GM12878 (cell line): ENCODE measurements around the gene SEC16A. TPM values are rescaled to one million over a fixed set of nuclear protein-coding genes. Genes with fewer than 3 reads are reported as not detected.

ENCODE experiments used
- ATAC-seq: fragments of 200-7000 bp; cut with Tn5 transposase; 3 replicates; pipeline ENCODE4 v1.9.1; 2020; ENCODE audit warnings: mild to moderate bottlenecking, moderate library complexity
- BruUV-seq: library from RNA; stranded (reverse); fragments of 400-500 nt; replicated peaks from 2 replicates; lab custom pipeline; 2021; lab: Mats Ljungman, UMichigan
- CTCF ChIA-PET: fragments of 300-600 bp; sonication (Branson Sonifier 250); formaldehyde crosslinking; extraction: SDS; loops from one replicate; lab custom pipeline; 2021; ENCODE audit warnings: inconsistent platforms; lab: Yijun Ruan, JAX
- POLR2A ChIA-PET: fragments of 350-600 bp; formaldehyde crosslinking; extraction: SDS; loops from one replicate; lab custom pipeline; 2021; ENCODE audit warnings: inconsistent platforms; lab: Charles Lee
- RAD21 ChIA-PET: fragments of 300-600 bp; sonication (Branson Sonifier 250); formaldehyde crosslinking; loops from one replicate; lab custom pipeline; 2023; ENCODE audit warnings: antibody characterized with exemption; ENCODE audit not compliant: unreplicated experiment; lab: Charles Lee
- SMC1A ChIA-PET: fragments of 300-600 bp; sonication (Branson Sonifier 250); formaldehyde crosslinking; loops from one replicate; lab custom pipeline; 2023; ENCODE audit not compliant: unreplicated experiment, uncharacterized antibody; lab: Charles Lee
- DNase-seq: peaks from one replicate; pipeline ENCODE4 v3.0.0-alpha.2; 2011; ENCODE audit warnings: low read depth, low spot score
- FAIRE-seq: peaks from 3 replicates; lab custom pipeline; 2011; peaks lifted over from hg19 to GRCh38; lab: Jason Lieb, UNC
- H2AFZ ChIP-seq: 2 replicates; pipeline ENCODE4 v1.6.0; 2011; ENCODE audit warnings: low read depth, low read length, control low read depth; ENCODE audit not compliant: control insufficient read depth
- H3K27ac ChIP-seq: 2 replicates; pipeline ENCODE4 v1.5.1; 2011; ENCODE audit warnings: control low read depth; ENCODE audit not compliant: control insufficient read depth, insufficient read depth
- H3K27me3 ChIP-seq, 2 experiments: replicated peaks in 1 of 2; 2 replicates each; pipeline versions ENCODE4 v1.6.0 to v1.6.1; 2011; ENCODE audit warnings: low read length in 1 of 2; ENCODE audit not compliant: control insufficient read depth in 2 of 2, insufficient read depth in 2 of 2
- H3K36me3 ChIP-seq, 2 experiments: 2 replicates each; pipeline ENCODE4 v1.5.1; 2011; ENCODE audit warnings: low read length in 1 of 2; ENCODE audit not compliant: control insufficient read depth in 2 of 2, insufficient read depth in 2 of 2
- H3K4me1 ChIP-seq: 2 replicates; pipeline ENCODE4 v1.6.1; 2011; ENCODE audit warnings: mild to moderate bottlenecking, low read length, moderate library complexity, mixed read lengths; ENCODE audit not compliant: control insufficient read depth, insufficient read depth
- H3K4me2 ChIP-seq: 2 replicates; pipeline ENCODE4 v1.6.0; 2011; ENCODE audit warnings: control low read depth; ENCODE audit not compliant: control insufficient read depth, insufficient read depth
- H3K4me3 ChIP-seq: fragments of 200-600 bp; sonication (generic); 2 replicates; pipeline ENCODE4 v1.5.1; 2016
- H3K79me2 ChIP-seq: 2 replicates; pipeline ENCODE4 v1.6.0; 2011; ENCODE audit warnings: low read length; ENCODE audit not compliant: control insufficient read depth, insufficient read depth
- H3K9ac ChIP-seq: 2 replicates; pipeline ENCODE4 v1.8.0; 2011; ENCODE audit warnings: low read length, control low read depth, mixed read lengths; ENCODE audit not compliant: control insufficient read depth, insufficient read depth
- H3K9me3 ChIP-seq: replicated peaks from 3 replicates; pipeline ENCODE4 v1.5.1; 2011; ENCODE audit warnings: mild to moderate bottlenecking, low read length; ENCODE audit not compliant: control insufficient read depth, insufficient read depth
- H4K20me1 ChIP-seq: 2 replicates; pipeline ENCODE4 v1.6.0; 2011; ENCODE audit not compliant: control insufficient read depth, insufficient read depth
- BMI1 ChIP-seq: fragments of 450-650 bp; IDR thresholded peaks from 2 replicates; pipeline ENCODE4 v1.6.1; 2016; ENCODE audit warnings: mild to moderate bottlenecking, moderate library complexity, borderline replicate concordance
- CHD4 ChIP-seq: fragments of 200-600 bp; sonication (generic); IDR thresholded peaks from 2 replicates; pipeline ENCODE4 v1.6.1; 2016; ENCODE audit warnings: mild to moderate bottlenecking
- EED ChIP-seq: sonication (generic); IDR thresholded peaks from 2 replicates; pipeline ENCODE4 v1.6.1; 2016; ENCODE audit warnings: antibody characterized with exemption, low read depth
- EP300 ChIP-seq, 2 experiments: fragments of 150-350 bp in 1 of 2; IDR thresholded peaks; 2 replicates each; pipeline ENCODE4 v1.6.1; 2011 to 2012; ENCODE audit warnings: low read depth in 2 of 2, low read length in 2 of 2, borderline replicate concordance in 1 of 2, improper control_type of control experiment in 1 of 2, inconsistent platforms in 1 of 2; ENCODE audit not compliant: control insufficient read depth in 1 of 2
- FOXK2 ChIP-seq: fragments of 450-650 bp; IDR thresholded peaks from 2 replicates; pipeline ENCODE4 v1.6.1; 2017; ENCODE audit warnings: mild to moderate bottlenecking, moderate library complexity
- IKZF1 ChIP-seq: fragments of 450-650 bp; conservative IDR thresholded peaks from 2 replicates; pipeline ENCODE4 v1.6.1; 2017; ENCODE audit warnings: antibody characterized with exemption, mild to moderate bottlenecking
- MEF2A ChIP-seq: IDR thresholded peaks from 2 replicates; pipeline ENCODE4 v1.6.1; 2011; ENCODE audit warnings: low read depth, mild to moderate bottlenecking, low read length, moderate library complexity; ENCODE audit not compliant: insufficient read depth
- NR2C1 ChIP-seq: fragments of 450-650 bp; IDR thresholded peaks from 2 replicates; pipeline ENCODE4 v1.6.1; 2017; ENCODE audit warnings: antibody characterized with exemption, mild to moderate bottlenecking, moderate library complexity
- PAX5 ChIP-seq: IDR thresholded peaks from 2 replicates; pipeline ENCODE4 v1.6.1; 2011; ENCODE audit warnings: low read depth, low read length, borderline replicate concordance
- PAX8 ChIP-seq: fragments of 450-650 bp; IDR thresholded peaks from 2 replicates; pipeline ENCODE4 v1.6.1; 2017; ENCODE audit warnings: mild to moderate bottlenecking, moderate library complexity
- POLR2AphosphoS5 ChIP-seq: IDR thresholded peaks from 2 replicates; pipeline ENCODE4 v1.6.1; 2011; ENCODE audit warnings: mild to moderate bottlenecking, low read length, inconsistent platforms
- RAD51 ChIP-seq: fragments of 450-650 bp; IDR thresholded peaks from 2 replicates; pipeline ENCODE4 v1.6.1; 2016; ENCODE audit warnings: moderate library complexity, mild to moderate bottlenecking, inconsistent platforms
- RCOR1 ChIP-seq: conservative IDR thresholded peaks from 2 replicates; pipeline ENCODE4 v1.6.1; 2012; ENCODE audit warnings: low read depth, low read length, improper control_type of control experiment
- SREBF2 ChIP-seq: IDR thresholded peaks from 2 replicates; pipeline ENCODE4 v1.6.1; 2012; ENCODE audit warnings: mild to moderate bottlenecking, low read length
- ZNF622 ChIP-seq: fragments of 450-650 bp; IDR thresholded peaks from 2 replicates; pipeline ENCODE4 v1.6.1; 2017; ENCODE audit warnings: mild to moderate bottlenecking, inconsistent platforms
- WGBS: methylation state at CpG from one replicate; pipeline ENCODE4 v1.1.6; 2016; ENCODE audit warnings: low lambda C conversion rate; ENCODE audit not compliant: insufficient replicate concordance, insufficient coverage; ENCODE audit errors: missing lambda C conversion rate; 5-methylcytosine and 5-hydroxymethylcytosine counted together
- in situ Hi-C: fragments of 300-500 bp; cut with MboI; formaldehyde crosslinking; loops from 9 replicates; pipeline ENCODE4 v1.14.3; 2018; ENCODE audit warnings: mixed read lengths
- intact Hi-C: fragments of 100-400 bp; cut with micrococcal nuclease; formaldehyde crosslinking; loops from one replicate; pipeline ENCODE4 v1.14.2; 2022; ENCODE audit not compliant: unreplicated experiment
- polyA plus RNA-seq, 11 experiments: library from polyadenylated mRNA; depleted of rRNA in 4 of 11; unstranded in 6 of 11; stranded (reverse) in 5 of 11; fragments of >200 nt; fragmentation: Nextera tagmentation in 4 of 11; fragmentation: Illumina TruSeq in 1 of 11; extraction: Ambion mirVana in 4 of 11; extraction: Trizol in 1 of 11; gene quantifications; 1 replicate in 1 of 11; 2 replicates in 10 of 11; pipeline versions ENCODE4 v1.2.1 to v1.2.3, GENCODE V29; 2011 to 2016; ENCODE audit warnings: inconsistent platforms in 2 of 11, missing spikeins in 2 of 11, low read depth in 1 of 11
- total RNA-seq, 4 experiments: library from RNA; depleted of rRNA in 3 of 4; stranded (reverse); fragments of >200 nt in 3 of 4; fragmentation: Illumina TruSeq in 1 of 4; extraction: Trizol in 1 of 4; gene quantifications; 2 replicates each; pipeline versions ENCODE4 v1.2.1 to v1.2.3, GENCODE V29; 2013 to 2021
- TF ChIP-seq, protein P1 (sequence below): IDR thresholded peaks from 2 replicates; pipeline ENCODE4 v1.6.1; 2012; ENCODE audit warnings: low read length, inconsistent platforms
- TF ChIP-seq, protein P2 (sequence below): IDR thresholded peaks from 2 replicates; pipeline ENCODE4 v1.6.1; 2011; ENCODE audit warnings: borderline replicate concordance, low read depth, mild to moderate bottlenecking, moderate library complexity, low read length; ENCODE audit not compliant: insufficient read depth, poor library complexity, severe bottlenecking
- TF ChIP-seq, protein P3 (sequence below): fragments of 450-650 bp; IDR thresholded peaks from 2 replicates; pipeline ENCODE4 v1.6.1; 2018; ENCODE audit warnings: mild to moderate bottlenecking, low read depth, moderate library complexity; ENCODE audit not compliant: partially characterized antibody

Gene SEC16A
- total and polyA plus RNA-seq, 10 of the 15 experiments (the other 5 are each of a cell fraction or from before 2014, with no cell fraction given), result 9.9 to 59.1 (median 21.7) TPM

DNA sequence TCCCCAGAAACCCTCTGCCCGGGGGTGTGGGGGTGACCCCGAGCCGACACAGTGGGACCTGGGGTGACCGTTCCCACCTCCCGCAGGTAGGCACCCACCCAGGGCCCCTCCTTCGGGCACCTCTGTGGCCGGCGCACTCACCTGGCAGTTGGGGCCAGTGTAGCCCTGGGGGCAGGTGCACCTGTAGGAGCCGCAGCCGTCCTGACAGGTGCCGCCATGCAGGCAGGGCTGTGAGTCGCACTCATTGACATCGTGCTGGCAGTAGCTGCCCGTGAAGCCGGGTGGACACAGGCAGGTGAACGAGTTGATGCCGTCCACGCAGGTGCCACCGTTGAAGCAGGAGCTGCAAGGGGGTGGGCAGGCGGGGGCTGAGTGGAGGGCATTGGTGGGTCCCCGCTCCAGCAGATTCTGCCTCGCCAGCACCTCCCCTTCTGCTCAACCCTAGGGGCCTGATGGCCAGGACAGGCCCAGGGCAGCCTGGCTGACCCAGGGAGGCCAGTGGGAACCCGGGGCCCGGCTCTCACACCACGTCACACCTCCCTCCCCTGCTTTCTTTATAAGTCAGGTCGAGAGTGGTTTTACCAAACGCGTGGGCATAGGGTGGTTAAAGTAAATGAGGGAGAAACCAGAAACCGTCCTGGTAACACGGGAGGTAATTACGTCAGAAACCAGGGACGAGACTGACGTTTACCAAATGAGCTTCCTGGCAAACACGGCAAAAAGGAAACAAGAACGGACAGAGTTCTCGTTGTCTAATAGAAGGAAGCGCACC, 26.1 kb upstream of the SEC16A start:
- DNase-seq, result no peak
- Histone ChIP-seq H3K9me3 (no peaks in the 10 kb centered on the region), H3K4me1 (no peaks in the 10 kb centered on the region), H3K9ac (no peak overlapping the region), H3K4me3 (no peak overlapping the region), H3K79me2 (no peaks in the 10 kb centered on the region), H3K4me2 (no peak overlapping the region), H3K27me3 (no peaks in the 10 kb centered on the region), H2AFZ (no peak overlapping the region), H3K27ac (no peak overlapping the region), H3K36me3 (peaks cover 2 to 66% of the 10 kb centered on the region in 2 experiments; a peak in 3 of 4 replicates), H4K20me1 (no peaks in the 10 kb centered on the region)
- BruUV-seq, result no TSS peak
- in situ Hi-C loops (no loop called here), intact Hi-C loops (no loop called here)
- no peak for TF ChIP-seq CHD4
- TF ChIP-seq RCOR1, result no peak
- no peak for TF ChIP-seq MEF2A
- no peak for TF ChIP-seq SREBF2
- no peak for TF ChIP-seq EP300 (IDR thresholded peaks at IDR 0.05; ENCODE audit: borderline replicate concordance in 1 of 2, control insufficient read depth in 1 of 2, low read depth in 2 of 2, low read length in 2 of 2)
- TF ChIP-seq RAD51, result no peak
- no peak for TF ChIP-seq PAX5
- TF ChIP-seq NR2C1, result no peak
- no peak for TF ChIP-seq POLR2AphosphoS5
- TF ChIP-seq BMI1, result no peak
- TF ChIP-seq, protein P1, sequence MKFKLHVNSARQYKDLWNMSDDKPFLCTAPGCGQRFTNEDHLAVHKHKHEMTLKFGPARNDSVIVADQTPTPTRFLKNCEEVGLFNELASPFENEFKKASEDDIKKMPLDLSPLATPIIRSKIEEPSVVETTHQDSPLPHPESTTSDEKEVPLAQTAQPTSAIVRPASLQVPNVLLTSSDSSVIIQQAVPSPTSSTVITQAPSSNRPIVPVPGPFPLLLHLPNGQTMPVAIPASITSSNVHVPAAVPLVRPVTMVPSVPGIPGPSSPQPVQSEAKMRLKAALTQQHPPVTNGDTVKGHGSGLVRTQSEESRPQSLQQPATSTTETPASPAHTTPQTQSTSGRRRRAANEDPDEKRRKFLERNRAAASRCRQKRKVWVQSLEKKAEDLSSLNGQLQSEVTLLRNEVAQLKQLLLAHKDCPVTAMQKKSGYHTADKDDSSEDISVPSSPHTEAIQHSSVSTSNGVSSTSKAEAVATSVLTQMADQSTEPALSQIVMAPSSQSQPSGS, result no peak
- no peak for TF ChIP-seq EED
- TF ChIP-seq, protein P2, sequence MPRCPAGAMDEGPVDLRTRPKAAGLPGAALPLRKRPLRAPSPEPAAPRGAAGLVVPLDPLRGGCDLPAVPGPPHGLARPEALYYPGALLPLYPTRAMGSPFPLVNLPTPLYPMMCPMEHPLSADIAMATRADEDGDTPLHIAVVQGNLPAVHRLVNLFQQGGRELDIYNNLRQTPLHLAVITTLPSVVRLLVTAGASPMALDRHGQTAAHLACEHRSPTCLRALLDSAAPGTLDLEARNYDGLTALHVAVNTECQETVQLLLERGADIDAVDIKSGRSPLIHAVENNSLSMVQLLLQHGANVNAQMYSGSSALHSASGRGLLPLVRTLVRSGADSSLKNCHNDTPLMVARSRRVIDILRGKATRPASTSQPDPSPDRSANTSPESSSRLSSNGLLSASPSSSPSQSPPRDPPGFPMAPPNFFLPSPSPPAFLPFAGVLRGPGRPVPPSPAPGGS, result no peak
- no peak for TF ChIP-seq IKZF1
- no peak for TF ChIP-seq FOXK2
- TF ChIP-seq PAX8, result no peak
- TF ChIP-seq ZNF622, result no peak
- TF ChIP-seq, protein P3, sequence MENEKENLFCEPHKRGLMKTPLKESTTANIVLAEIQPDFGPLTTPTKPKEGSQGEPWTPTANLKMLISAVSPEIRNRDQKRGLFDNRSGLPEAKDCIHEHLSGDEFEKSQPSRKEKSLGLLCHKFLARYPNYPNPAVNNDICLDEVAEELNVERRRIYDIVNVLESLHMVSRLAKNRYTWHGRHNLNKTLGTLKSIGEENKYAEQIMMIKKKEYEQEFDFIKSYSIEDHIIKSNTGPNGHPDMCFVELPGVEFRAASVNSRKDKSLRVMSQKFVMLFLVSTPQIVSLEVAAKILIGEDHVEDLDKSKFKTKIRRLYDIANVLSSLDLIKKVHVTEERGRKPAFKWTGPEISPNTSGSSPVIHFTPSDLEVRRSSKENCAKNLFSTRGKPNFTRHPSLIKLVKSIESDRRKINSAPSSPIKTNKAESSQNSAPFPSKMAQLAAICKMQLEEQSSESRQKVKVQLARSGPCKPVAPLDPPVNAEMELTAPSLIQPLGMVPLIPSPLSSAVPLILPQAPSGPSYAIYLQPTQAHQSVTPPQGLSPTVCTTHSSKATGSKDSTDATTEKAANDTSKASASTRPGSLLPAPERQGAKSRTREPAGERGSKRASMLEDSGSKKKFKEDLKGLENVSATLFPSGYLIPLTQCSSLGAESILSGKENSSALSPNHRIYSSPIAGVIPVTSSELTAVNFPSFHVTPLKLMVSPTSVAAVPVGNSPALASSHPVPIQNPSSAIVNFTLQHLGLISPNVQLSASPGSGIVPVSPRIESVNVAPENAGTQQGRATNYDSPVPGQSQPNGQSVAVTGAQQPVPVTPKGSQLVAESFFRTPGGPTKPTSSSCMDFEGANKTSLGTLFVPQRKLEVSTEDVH, result no peak
- ChIA-PET RAD21 (no interaction called here), SMC1A (no interaction called here), POLR2A (no interaction called here), CTCF (no interaction called here)
- FAIRE-seq, result no peak
- WGBS, result 79% methylated on average over 34 of the region's 37 CpGs
- no peak for ATAC-seq
